Stimulated activated CD4-positive, alpha-beta T cell treated with anti-CD3 and anti-CD28 coated beads, TNF-alpha, amount 100 ng/mL, for 1 hour (primary cell): ENCODE data around the gene PCID2.
A peak's percentile ranks its signal among the peaks of the same experiment; 100 is the strongest.
"Not testable (repeated sequence)": the region's sequence is repeated elsewhere in the genome, so short reads cannot be mapped to it uniquely, and the experiment has no call there.

ENCODE experiments used
- DNase-seq, 3 donors: peaks; one replicate each; pipeline ENCODE4 v3.0.0-alpha.2; 2020; ENCODE audit warnings: low read depth in 3 of 3, low spot score in 1 of 3

The PCID2 gene

DNA sequence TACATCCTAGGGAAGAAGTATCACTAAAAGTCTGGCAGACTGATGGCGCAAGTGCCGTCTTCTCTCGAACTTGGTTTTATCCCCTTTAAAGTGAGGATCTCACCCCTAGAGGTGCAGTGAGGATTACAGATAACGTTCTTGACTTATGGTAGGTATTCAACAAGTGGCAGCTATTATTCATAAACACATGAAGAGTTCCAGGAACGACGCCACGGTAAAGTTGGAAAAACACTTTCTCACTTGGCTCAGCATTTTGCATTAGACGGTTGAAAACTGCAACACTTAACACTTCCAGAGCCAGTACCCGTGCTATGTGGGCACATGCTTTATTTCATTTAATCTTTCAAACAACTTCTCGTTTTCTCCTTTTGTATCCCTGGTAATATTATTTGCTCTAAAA lies 41.3 kb downstream of the PCID2 start:
- no peak for DNase-seq

DNA sequence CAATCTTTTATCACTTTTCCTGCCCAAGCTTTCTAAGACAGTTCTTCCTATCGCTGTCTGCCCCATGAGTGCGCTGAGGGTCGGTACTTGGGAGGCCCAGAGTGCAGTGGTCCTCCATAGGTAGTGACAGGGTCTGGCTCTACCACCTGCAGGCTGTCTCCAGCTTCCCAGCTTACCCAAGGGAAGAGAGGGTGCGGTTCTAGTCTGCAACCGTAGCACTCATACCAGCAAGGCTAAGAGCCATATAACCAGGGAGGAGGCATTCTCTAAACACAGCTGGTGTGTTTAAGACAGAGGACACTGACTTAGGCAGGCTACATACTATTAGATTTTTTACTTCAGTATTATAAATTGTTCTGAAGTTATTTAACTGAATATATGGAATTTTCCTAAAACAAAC lies 41.8 kb downstream of the PCID2 start:
- DNase-seq, result no peak

DNA sequence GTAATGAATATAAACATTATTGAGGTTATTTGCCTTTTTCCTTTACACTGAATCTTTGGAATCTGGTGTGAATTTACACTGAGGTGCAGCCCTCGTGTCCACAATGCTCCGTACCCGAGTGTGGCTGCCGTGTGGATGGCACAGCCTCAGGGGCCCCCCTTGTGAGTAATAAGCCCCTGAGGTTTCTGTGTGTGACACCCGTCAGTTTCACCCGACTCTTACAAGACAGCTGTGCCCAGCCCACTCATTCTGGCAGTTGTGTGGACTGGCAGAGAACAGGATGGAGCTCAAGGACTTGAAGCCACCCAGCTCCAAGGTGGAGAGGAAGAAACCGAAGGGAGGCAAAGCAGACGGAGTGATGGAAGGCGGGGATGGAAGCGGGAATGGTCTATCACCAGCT lies 42.2 kb downstream of the PCID2 start:
- DNase-seq, result no peak

DNA sequence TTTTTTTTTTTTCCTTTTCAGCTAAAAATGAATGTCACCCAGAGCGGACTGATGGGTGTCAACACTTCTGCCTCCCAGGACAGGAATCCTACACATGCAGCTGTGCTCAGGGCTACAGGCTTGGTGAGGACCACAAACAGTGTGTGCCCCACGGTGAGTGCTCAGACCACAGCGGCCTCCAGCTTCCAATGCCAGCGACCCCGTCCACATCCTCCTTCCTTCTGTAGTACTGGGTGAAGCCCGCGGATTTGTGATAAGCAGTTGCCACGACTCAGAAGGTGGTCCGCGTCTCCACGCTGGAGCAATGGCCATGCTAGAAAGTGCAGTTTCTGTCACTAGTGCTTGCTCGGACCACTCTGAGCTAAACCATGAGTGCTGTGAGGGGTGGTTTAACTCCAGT lies 44.0 kb downstream of the PCID2 start:
- no peak for DNase-seq

DNA sequence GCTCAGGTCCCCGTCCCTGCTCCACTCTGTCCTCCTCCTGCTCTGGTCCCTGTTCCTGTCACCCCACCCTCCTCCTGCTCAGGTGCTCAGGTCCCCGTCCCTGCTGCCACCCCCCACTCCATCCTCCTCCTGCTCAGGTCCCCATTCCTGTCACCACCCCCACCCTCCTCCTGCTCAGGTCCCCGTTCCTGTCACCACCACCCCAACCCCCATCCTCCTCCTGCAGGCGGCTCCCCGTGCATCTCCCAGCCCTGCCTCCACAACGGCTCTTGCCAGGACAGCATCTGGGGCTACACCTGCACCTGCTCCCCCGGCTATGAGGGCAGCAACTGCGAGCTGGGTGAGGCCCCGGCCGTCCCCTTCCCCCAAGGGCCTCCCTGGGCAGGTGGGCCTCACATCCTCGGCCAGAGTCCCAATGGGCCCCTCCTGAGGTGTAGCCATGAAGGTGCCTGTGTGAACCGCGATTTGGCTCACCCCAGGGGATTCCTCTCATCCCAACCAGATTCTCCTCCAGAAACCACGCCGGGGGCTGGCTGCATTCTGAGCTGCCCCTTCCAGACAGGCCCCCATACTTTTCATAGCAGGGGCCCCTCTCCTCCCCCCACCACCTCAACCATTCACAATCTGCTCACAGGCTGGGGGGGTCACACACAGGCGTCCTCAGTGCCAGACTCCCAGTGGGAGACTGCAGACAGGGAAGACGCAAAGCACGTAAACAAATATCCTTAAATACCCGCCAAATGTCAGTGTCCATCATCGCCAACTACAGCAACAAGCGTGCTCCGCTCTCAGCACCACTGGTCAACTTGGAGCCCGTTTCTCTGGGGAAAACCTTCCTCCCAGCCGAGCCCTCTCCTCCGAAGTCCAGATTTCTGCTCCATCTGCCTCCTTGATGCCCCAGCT lies 45.4 kb downstream of the PCID2 start:
- DNase-seq, result no peak

DNA sequence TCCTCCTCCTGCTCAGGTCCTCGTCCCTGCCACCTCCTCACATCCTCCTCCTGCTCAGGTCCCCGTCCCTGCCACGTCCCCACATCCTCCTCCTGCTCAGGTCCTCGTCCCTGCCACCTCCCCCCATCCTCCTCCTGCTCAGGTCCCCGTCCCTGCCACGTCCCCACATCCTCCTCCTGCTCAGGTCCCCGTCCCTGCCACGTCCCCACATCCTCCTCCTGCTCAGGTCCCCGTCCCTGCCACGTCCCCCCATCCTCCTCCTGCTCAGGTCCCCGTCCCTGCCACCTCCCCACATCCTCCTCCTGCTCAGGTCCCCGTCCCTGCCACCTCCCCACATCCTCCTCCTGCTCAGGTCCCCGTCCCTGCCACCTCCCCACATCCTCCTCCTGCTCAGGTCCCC lies 46.5 kb downstream of the PCID2 start:
- not testable (repeated sequence) for DNase-seq

DNA sequence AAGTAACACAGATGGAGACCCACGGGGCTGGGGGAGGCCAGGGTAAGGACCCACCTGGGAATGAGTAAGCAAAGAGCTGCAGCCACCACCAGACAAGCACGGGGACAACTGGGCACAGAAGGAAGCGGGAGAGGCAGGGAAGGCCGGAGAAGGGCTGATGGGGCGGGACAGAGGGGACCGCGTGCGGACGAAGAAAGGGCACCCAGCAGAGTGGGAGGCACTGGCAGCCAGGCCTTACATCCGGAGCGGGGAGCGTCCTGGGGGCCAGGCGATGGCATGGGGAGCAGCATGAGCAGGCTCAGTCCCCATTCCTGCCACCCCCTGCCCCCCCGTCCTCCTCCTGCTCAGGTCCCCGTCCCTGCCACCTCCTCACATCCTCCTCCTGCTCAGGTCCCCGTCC lies 47.0 kb downstream of the PCID2 start:
- DNase-seq, result no peak

GRCh38 chr13:113160983-113161382 lies 47.5 kb downstream of the PCID2 start:
- no peak for DNase-seq

GRCh38 chr13:113159701-113160100 lies 48.8 kb downstream of the PCID2 start:
- no peak for DNase-seq

DNA sequence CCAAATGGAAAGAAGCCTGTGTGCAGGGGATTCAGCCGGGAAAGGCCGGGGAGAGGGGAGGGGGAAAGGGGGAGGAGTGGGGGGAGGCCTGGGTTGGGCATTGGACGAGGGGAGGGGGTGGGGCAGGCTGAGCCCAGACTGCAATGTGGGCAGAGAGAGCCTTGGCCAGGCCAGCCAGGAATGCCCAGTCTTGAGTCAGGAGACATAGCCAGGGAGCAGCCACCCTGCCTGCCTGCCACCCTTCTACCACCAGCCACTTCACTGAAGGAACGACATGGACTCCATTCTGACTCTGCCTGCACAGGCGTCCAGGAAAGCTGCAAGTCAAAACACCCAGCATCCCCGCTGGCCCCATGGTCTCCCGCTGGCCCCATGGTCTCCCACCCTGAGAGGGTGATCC lies 49.5 kb downstream of the PCID2 start:
- DNase-seq, result no peak

DNA sequence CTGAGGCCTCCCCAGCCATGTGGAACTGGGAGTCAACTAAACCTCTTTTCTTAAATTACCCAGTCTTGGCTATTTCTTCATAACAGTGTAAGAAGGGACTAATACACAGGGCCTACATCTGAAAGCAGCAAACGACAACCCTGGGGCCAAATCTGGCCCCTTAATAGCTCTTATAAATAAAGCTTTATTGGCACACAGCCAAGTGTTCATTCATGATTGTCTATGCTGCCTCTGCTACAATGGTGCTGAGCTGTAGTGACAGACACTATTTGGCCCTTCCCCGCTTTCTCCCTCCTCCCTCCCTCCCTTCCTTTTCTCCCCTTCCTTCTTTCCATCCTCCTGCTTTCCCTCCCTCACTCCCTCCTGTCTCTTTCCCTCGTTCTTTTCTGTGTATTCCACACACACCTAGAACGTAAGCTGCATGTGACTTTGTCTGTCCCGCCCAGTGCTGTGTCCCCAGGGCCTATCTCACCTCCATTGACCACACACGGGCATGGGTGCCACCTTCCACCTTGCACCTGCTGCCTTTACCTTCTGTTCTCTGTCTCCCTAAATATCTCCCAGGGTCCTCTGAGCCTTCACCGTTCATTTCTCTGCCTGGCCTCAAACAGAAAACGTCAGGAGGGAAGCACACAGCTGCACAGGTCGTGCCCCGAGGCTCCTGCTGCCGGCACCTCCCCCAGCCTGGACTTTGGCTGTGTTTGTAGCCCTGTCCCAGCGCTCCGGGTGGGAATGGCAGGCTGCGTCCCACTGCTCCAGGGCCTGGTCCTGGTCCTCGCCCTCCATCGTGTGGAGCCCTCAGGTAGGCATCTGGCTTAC lies 50.3 kb downstream of the PCID2 start, which contains the start of gene PROZ:
Gene PROZ, plus strand, starts transcription at position 720 of the 819 bp plus-strand sequence. Its CDS starts 13 bp downstream, at position 733.
- no peak for DNase-seq

GRCh38 chr13:113157206-113157928 lies 51.1 kb downstream of the PCID2 start:
- no peak for DNase-seq

GRCh38 chr13:113155982-113156655 lies 52.4 kb downstream of the PCID2 start:
- DNase-seq, result no peak

DNA sequence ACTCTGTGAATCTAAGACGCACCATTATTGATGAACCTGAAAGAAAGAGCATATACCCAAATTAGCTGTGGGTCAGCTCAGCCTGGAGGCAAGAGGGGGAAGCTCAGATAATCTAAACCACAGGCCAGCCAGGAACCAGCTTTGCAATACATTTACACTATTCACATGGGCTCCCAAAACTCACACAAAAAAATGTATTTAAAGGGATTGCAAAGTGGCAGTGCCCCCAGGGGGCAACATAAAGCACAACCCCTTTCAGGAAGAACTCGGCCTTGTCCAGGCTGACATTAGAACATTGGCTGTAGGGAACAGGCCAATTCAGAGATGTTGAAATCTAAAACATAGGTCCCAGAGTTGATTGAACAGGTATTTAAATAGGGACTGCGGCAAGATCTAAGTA lies 53.3 kb downstream of the PCID2 start:
- DNase-seq, result no peak

DNA sequence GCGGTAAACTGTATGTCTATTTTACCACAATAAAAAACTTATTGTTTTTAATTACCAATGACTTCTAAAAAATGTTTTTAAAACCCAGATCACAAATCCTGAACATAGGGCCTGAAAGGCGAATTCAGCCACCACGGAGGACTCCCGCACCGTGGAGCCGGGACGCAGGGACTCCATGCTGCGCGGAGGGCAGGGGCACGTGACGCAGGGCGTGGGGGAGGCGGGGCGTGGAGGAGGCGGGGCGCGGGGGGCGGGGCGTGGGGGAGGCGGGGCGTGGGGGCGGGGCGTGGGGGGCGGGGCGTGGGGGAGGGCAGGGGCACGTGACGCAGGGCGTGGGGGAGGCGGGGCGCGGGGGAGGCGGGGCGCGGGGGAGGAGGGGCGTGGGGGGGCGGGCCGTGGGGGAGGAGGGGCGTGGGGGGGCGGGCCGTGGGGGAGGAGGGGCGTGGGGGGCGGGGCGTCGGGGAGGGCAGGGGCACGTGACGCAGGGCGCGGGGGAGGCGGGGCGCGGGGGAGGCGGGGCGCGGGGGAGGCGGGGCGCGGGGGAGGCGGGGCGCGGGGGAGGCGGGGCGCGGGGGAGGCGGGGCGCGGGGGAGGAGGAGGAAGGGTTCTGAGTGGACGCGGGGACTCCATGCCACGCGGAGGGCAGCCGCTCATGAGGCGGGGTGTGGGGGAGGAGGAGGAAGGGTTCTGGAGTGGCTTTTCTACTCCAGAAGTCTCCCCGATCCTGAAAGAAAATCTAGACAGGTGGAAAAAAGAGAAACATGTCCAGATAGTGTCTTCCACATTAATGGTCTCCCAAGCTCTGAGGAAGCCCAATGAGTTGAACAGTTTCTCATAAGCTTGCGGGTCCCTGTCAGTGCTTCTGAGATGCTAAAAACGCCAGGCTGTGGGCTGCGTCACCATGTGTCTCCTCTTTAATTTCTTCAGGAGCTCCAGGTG lies 54.4 kb downstream of the PCID2 start:
- DNase-seq, result peak; percentile 47 to 57 (median 53)

- DNase-seq, result no peak
Measured at GRCh38 chr13:113152984-113153809, 55.3 kb downstream of the PCID2 start.

- DNase-seq, result no peak
Measured at GRCh38 chr13:113152691-113152983, 55.8 kb downstream of the PCID2 start.

DNA sequence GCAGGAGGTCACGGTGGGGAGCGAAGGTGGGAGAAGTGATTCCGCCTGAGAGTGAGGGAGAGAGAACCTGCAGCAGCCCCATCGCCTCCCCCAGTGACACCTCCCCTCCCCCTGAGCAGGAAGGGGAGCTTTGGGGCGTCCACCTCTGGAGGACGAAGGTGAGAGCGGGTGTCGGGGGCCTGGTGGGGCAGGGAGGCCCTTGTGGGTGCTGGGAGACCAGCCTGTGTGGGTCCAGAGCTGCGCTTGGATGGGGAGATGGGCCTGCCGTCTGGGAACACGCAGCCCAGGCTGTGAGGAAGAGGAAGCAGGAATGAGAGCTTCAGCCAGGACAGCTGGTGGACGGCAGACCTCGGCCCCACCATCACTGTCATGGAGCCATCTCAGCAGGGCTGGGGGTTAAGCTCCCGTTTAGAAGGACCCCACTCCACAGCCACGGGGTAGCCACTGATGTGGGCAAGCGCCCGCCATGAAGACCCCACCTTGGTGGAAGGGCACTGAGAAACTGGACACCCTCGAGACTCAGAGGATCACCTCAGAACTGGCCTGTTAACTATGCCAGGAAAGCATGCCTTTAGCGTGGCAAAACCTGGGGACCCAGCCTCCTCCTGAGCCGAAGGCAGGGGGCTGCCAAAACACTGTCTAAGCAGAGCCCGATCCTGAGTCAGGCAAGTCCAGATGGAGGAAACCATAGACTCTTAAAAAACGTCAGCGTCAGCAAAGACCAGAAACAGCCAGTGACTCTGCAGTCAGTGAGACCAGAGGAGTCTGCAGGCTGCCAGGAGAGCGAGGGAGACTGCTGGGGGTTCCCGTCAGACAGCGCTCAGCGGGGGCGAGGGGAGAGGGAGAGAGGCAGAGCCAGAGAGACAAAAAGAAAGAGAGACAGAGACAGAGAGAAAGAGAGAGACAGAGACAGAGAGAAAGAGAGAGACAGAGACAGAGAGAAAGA lies 56.5 kb downstream of the PCID2 start:
- DNase-seq, result no peak
